ENCODE measurements around the gene CIDEB. TPM values are rescaled to one million over a fixed set of nuclear protein-coding genes. Genes with fewer than 3 reads are reported as not detected.
A peak's percentile ranks its signal among the peaks of the same experiment; 100 is the strongest.

Gene CIDEB
- total and polyA plus RNA-seq, 10 of the 15 experiments (the other 5 are each of a cell fraction or from before 2014, with no cell fraction given): 0.34 to 6.3 (median 3.2) TPM

DNA sequence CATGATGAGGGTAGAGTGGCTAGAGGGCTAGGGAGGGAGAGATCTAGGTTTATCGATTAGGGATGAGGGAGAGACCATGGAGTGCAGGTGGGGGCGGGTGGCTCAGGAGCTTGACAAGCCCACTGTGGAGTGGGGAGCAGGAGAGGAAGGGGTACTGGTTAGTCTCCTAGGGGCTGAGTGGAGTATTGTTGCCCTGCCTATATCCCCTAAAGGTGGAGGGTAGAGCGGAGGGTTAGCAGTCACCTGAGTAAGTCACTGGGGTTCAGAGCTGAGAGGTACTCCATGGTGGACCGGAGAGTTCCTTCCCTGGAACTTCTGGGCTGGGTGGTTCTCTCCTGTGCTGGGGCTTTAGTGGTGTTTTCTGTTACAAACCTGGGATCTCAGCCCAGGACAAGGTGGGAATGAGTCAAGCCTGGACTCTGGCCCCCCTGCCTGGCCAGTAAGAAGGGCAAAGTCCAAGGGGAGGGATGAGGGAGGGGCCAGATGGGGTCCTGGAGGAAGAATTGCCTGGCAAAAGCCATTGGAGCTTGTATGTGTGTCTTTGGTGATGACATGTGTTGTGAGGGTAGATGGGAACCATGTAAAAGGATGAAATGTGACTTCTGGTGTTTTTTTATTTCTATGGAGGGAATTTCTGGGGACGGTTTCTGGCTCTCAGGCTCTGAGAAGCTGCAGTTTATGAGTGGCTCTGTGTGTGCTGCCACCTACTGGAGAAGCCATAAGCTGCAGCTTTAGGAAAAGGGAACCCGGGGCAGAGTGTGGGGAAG lies at the start of gene CIDEB (continued):
- TF ChIP-seq, protein P1, sequence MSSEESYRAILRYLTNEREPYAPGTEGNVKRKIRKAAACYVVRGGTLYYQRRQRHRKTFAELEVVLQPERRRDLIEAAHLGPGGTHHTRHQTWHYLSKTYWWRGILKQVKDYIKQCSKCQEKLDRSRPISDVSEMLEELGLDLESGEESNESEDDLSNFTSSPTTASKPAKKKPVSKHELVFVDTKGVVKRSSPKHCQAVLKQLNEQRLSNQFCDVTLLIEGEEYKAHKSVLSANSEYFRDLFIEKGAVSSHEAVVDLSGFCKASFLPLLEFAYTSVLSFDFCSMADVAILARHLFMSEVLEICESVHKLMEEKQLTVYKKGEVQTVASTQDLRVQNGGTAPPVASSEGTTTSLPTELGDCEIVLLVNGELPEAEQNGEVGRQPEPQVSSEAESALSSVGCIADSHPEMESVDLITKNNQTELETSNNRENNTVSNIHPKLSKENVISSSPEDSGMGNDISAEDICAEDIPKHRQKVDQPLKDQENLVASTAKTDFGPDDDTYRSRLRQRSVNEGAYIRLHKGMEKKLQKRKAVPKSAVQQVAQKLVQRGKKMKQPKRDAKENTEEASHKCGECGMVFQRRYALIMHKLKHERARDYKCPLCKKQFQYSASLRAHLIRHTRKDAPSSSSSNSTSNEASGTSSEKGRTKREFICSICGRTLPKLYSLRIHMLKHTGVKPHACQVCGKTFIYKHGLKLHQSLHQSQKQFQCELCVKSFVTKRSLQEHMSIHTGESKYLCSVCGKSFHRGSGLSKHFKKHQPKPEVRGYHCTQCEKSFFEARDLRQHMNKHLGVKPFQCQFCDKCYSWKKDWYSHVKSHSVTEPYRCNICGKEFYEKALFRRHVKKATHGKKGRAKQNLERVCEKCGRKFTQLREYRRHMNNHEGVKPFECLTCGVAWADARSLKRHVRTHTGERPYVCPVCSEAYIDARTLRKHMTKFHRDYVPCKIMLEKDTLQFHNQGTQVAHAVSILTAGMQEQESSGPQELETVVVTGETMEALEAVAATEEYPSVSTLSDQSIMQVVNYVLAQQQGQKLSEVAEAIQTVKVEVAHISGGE (CRISPR knock-in tag; IDR thresholded peaks at IDR 0.05): no peak
- TF ChIP-seq, protein P2, sequence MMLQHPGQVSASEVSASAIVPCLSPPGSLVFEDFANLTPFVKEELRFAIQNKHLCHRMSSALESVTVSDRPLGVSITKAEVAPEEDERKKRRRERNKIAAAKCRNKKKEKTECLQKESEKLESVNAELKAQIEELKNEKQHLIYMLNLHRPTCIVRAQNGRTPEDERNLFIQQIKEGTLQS (IDR thresholded peaks at IDR 0.05; ENCODE audit: borderline replicate concordance, extremely low read depth, low read depth, low read length): no peak
- no peak for TF ChIP-seq ZNF24 (IDR thresholded peaks at IDR 0.05)
- TF ChIP-seq TAF1 (IDR thresholded peaks at IDR 0.05; ENCODE audit: borderline replicate concordance, low read depth, low read length): no peak
- TF ChIP-seq JUND (IDR thresholded peaks at IDR 0.05; ENCODE audit: low read depth, low read length): no peak
- no peak for TF ChIP-seq NR2C1 (IDR thresholded peaks at IDR 0.05)
- TF ChIP-seq TCF3 (IDR thresholded peaks at IDR 0.05; ENCODE audit: borderline replicate concordance, insufficient read depth, low read depth, low read length): no peak
- TF ChIP-seq JUNB (IDR thresholded peaks at IDR 0.05): no peak
- TF ChIP-seq, protein P3, sequence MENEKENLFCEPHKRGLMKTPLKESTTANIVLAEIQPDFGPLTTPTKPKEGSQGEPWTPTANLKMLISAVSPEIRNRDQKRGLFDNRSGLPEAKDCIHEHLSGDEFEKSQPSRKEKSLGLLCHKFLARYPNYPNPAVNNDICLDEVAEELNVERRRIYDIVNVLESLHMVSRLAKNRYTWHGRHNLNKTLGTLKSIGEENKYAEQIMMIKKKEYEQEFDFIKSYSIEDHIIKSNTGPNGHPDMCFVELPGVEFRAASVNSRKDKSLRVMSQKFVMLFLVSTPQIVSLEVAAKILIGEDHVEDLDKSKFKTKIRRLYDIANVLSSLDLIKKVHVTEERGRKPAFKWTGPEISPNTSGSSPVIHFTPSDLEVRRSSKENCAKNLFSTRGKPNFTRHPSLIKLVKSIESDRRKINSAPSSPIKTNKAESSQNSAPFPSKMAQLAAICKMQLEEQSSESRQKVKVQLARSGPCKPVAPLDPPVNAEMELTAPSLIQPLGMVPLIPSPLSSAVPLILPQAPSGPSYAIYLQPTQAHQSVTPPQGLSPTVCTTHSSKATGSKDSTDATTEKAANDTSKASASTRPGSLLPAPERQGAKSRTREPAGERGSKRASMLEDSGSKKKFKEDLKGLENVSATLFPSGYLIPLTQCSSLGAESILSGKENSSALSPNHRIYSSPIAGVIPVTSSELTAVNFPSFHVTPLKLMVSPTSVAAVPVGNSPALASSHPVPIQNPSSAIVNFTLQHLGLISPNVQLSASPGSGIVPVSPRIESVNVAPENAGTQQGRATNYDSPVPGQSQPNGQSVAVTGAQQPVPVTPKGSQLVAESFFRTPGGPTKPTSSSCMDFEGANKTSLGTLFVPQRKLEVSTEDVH (IDR thresholded peaks at IDR 0.05; ENCODE audit: low read depth, partially characterized antibody): no peak
- TF ChIP-seq RAD21 (IDR thresholded peaks at IDR 0.05; ENCODE audit: insufficient read depth, low read depth, low read length): peak; percentile 59
- TF ChIP-seq ZZZ3 (IDR thresholded peaks at IDR 0.05; ENCODE audit: control insufficient read depth, insufficient read length, low read depth): no peak
- no peak for TF ChIP-seq MEF2A (IDR thresholded peaks at IDR 0.05; ENCODE audit: insufficient read depth, low read depth, low read length)
- TF ChIP-seq, protein P4, sequence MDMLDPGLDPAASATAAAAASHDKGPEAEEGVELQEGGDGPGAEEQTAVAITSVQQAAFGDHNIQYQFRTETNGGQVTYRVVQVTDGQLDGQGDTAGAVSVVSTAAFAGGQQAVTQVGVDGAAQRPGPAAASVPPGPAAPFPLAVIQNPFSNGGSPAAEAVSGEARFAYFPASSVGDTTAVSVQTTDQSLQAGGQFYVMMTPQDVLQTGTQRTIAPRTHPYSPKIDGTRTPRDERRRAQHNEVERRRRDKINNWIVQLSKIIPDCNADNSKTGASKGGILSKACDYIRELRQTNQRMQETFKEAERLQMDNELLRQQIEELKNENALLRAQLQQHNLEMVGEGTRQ (IDR thresholded peaks at IDR 0.05; ENCODE audit: borderline replicate concordance, low read depth, low read length): no peak
- 0 out of 2 replicates have a peak, but pooled peaks have one; percentile 21 for TF ChIP-seq ATF7 (IDR thresholded peaks at IDR 0.05; ENCODE audit: low read depth)
- peak; percentile 53; the same call in 1 of the 2 replicates for TF ChIP-seq EED (IDR thresholded peaks at IDR 0.05; ENCODE audit: low read depth)
- no peak for TF ChIP-seq KLF5 (IDR thresholded peaks at IDR 0.05; ENCODE audit: partially characterized antibody)
- no peak for TF ChIP-seq RBBP5 (conservative IDR thresholded peaks at IDR 0.05)
- TF ChIP-seq HCFC1 (IDR thresholded peaks at IDR 0.05; ENCODE audit: low read length): no peak
- peak; percentile 62 to 67; a peak in 3 of 4 replicates for TF ChIP-seq IKZF2 (IDR thresholded peaks at IDR 0.05)
- no peak for TF ChIP-seq POU2F2 (IDR thresholded peaks at IDR 0.05; ENCODE audit: borderline replicate concordance, low read depth, low read length)
- TF ChIP-seq BACH1 (IDR thresholded peaks at IDR 0.05; ENCODE audit: borderline replicate concordance): no peak
- TF ChIP-seq RB1 (IDR thresholded peaks at IDR 0.05; ENCODE audit: borderline replicate concordance): no peak
- TF ChIP-seq GABPA (IDR thresholded peaks at IDR 0.05; ENCODE audit: low read depth): no peak
- TF ChIP-seq CREM (IDR thresholded peaks at IDR 0.05; ENCODE audit: low read depth): no peak
- TF ChIP-seq SP1 (IDR thresholded peaks at IDR 0.05; ENCODE audit: low read depth, low read length): no peak
